HG03558 (cell line): Measurements from ENCODE around the gene SLC10A2.
"Not testable (repeated sequence)": the region's sequence is repeated elsewhere in the genome, so short reads cannot be mapped to it uniquely, and the experiment has no call there.

Source experiments
- ATAC-seq: cut with Tn5 transposase; IDR thresholded peaks from one replicate; pipeline ENCODE4 v1.9.1; 2021; ENCODE audit warnings: moderate number of reproducible peaks; ENCODE audit not compliant: unreplicated experiment; ENCODE audit errors: extremely low read depth

Gene SLC10A2, protein sequence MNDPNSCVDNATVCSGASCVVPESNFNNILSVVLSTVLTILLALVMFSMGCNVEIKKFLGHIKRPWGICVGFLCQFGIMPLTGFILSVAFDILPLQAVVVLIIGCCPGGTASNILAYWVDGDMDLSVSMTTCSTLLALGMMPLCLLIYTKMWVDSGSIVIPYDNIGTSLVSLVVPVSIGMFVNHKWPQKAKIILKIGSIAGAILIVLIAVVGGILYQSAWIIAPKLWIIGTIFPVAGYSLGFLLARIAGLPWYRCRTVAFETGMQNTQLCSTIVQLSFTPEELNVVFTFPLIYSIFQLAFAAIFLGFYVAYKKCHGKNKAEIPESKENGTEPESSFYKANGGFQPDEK

DNA sequence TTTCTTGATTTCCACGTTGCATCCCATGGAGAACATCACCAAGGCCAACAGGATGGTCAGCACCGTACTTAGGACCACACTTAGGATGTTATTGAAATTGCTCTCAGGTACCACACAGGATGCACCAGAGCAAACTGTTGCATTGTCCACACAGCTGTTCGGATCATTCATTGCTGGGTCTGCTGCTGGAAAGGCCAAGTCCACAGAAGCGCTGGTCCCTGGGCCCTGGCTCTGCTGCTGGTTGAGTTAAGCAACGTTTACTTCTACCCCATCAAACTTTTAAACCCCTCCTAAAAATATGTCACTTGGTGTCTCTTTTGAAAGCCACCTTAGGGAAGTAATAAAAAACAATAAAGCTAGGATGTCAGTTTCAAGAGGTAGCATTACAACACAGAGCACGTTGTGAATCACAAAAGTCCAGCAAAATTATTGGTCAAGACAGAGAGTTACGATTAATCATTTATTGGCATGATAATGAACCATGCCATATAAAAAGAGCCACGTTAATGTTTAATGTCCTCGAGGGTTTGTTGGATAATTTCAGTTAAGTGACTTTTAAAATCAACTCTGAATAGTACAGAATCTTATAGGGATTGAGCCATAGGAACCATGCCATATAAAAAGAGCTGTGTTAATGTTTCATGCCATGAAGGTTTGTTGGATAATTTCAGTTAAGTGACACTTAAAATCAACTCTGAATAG, at the start of gene SLC10A2:
Gene SLC10A2 (minus strand): TSS at position 339 of the 702 bp plus-strand sequence. CDS start 168 bp downstream, at position 171.
- no peak for ATAC-seq

DNA sequence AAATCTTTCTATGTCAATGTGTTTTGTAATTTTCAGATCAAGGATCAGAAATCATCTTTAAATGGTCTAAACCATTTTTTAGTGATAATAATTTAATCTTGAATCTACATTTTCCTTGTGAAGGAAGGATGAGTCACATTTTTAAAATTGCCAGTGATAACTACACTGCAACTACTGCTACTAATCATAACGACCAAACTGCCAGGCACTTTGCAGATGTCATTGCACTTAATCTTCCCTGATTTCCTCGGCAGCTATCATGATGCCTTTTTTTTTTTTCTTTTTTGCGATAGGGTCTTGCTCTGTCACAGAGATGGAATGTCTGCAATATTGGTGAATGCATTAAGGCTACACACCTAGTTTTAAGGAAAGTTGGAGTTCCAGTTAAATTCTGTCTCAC, 41.4 kb upstream of the SLC10A2 start:
- ATAC-seq, result no peak

DNA sequence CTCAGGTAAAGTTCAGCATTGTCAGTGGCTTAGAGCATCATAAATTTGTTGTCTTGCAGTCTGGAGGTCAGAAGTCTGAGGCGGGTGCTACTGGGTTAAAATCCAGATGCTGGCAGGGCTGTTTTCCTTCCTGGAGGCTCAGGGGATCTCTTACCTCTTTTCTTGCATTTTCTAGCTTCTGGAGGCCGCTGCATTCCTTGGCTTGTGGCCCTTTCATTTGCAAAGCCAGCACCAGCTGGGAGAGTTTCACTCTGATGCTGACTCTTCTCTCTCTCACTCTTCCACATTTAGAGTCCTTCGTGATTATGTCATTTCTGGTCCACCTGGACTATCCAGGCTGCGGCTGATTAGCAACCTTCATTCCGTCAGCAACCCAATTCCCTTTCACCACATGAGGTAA, 38.1 kb upstream of the SLC10A2 start:
- ATAC-seq, result no peak

DNA sequence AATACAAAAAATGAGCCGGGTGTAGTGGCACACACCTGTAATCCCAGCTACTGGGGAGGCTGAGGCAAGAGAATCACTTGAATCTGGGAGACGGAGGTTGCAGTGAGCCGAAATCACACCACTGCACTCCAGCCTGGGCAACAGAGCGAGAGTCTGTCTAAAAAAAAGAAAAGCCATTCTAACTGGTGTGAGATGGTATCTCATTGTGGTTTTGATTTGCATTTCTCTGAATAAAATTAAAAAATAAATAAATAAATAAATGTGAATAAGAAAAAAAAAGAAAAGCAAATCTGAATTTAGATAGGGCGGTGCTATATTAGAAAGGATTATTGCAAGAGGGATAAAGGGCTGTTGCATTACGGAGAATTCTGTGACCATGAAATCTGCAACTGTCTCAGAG, 37.2 kb upstream of the SLC10A2 start:
- not testable (repeated sequence) for ATAC-seq

DNA sequence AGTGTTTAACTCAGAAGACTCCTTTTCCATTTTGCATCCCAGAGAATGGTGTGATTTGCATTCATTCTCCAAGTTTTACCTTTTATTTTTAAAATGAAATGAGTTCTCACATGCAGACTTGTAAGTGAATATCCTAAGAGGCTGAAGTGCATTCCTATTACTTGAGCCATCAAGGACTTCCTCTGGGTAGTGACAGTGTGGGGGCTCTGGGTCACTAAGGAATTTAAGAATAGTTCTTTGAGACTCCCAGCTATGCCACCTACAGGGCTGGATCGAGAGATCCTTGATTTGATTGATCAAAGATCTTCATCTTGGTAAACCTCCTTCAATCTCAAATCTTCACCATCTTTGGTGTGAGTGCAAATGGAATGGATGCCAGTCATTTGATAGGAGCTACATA, 36.3 kb upstream of the SLC10A2 start:
- no peak for ATAC-seq

DNA sequence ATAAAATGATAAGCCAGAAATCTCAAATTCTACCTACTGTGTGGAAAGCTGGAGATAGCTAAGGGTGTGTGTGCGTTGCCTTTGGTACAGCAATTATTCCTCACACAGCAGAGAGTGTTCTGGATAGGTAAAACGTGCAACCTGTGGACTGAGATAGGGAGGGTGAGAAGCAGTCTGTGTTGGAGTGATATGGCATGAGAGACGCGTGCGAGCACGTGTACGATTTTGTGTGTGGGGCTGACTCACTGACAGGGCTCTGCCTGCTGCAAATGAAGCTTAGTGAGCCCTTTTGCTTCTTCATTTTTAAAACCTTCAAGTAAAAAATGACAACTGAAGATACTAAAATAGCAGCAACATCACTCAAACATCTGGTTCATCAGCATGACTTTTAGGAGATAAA, 35.7 kb upstream of the SLC10A2 start:
- ATAC-seq, result no peak

DNA sequence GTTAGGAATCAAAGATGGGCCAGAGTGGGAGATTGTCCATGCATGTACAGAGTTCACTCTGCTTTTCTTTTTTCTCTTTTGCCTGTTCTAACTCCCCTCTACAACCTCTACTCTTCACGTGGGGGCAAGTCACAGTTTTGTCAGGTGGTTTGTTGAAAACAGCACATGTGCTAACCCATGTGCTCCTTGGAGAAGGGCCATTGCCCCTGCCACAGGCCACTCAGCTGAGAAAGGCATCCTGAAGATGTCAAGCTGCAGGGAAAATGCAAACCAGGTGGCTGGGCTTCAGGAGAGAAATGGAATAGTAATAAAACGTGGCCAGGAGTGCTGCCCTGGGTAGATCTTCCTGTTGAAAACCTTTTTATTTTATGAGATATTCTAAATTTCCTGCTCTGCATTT, 35.3 kb upstream of the SLC10A2 start:
- no peak for ATAC-seq

DNA sequence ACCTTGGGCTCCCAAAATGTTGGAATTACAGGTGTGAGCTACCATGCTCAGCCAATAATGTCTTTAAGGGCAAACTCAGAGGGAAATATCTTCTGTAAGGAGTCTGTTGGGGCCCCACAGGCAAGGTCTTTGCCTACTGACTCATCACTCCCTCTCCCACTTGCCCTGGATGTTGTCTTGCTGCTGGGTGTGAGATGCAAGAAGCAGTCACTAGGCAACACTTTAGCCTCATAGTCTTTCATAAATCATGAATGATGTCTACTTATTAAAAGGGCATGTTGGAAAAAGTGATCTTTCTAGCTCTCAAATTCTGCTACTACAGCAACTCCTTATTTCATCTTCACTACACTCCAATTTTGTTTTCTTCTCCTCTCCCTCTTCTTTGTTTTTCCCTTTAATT, 34.6 kb upstream of the SLC10A2 start:
- ATAC-seq, result no peak

DNA sequence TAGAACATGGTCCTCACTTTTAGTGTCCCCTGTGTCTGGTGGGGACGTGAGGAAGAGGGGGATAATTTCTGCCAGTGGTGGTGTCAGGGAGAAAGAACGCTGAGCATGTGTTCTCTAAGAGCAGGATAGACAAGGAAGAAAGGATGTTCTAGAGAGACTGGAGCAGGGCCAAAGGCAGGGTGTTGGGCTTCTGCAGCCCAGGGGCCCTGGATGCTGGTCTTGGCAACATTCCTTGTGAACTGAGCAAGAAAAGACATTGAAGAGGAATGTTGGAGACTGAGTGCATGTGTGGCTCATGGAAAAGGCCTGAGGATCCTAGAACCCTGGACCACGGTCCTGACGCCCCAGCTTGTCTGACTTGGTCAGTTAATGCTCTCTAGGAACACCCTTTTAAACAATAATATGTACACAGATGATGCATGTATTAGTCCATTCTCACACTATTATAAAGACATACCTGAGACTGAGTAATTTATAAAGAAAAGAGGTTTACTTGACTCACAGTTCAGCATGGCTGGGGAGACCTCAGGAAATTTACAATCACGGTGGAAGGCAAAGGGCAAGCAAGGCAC, 33.6 kb upstream of the SLC10A2 start:
- ATAC-seq, result no peak

DNA sequence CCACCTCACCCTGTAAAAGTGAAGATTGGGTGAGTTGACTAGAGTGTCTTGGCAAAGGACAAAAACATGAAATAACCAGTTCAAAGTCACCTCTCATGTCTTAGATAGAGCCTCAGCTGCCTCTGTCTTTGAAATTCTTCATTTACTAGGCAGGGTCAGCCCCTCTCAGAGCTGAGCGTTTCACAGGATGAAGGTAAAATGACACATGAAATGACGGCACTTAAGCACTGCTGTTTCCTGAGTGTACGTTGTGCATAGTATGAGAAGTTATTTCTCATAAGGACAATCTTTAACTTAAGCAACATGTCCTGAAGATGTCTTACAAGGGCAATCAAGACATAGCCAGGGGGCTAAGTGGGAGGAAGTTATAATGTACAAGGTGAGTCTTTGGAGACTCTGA, 32.3 kb upstream of the SLC10A2 start:
- ATAC-seq, result no peak

DNA sequence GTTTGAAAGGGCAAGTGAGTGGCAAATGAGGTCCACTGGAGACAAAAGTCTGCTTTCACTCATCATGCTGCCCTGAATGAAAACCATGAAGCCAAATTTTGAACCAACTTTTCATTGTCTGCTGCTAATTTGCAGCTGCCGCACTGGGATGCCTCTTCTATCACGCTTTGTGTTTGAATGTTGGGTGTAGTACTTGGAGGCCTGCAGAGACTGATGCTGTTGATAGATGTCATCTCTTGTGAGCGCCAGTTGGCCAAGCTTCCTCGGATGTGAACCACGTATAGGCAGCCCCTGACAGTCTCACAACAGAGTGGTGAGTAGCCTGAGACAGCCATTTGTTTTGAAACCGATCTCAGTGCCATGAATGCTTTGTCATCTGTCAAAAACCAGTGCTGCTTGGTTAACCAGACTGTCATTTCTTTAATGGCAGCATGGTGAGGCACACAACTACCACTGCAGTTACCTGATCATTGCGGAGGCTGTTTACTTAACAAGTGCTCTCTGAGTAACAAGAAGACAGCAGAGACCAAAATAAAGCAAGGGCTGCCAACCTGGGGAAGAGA, 31.2 kb upstream of the SLC10A2 start:
- no peak for ATAC-seq

DNA sequence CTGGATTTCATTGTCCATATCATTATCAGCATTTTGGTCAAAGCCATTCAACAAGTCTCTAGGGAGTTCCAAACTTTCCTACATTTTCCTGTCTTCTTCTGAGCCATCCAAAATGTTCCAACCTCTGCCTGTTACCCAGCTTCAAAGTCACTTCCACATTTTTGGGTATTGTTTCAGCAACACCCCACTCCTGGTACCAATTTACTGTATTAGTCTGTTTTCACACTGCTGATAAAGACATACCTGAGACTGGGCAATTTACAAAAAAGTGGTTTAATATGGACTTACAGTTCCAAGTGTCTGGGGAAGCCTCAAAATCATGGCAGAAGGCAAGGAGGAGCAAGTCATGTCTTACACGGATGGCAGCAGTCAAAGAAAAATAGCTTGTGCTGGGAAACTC, 27.4 kb upstream of the SLC10A2 start:
- ATAC-seq, result not testable (repeated sequence)

DNA sequence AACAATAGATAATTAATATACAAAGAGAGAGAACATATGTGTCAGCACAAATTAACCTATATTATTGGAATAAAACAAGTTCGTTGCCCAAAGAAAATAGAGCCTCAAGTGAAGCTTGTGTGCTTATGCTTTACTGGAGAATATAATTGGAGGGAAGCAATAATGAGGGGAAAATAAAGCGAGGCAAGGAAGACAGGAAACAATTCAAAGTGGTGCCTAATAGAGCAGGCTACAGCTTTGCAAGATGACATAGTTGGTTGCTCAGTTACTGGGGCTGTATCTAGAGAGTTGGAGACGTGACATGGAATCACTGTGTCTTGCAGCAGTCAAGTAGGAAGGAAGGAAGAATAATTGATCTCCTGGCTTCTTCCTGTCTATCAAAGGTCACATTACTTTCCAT, 21.1 kb upstream of the SLC10A2 start:
- no peak for ATAC-seq

DNA sequence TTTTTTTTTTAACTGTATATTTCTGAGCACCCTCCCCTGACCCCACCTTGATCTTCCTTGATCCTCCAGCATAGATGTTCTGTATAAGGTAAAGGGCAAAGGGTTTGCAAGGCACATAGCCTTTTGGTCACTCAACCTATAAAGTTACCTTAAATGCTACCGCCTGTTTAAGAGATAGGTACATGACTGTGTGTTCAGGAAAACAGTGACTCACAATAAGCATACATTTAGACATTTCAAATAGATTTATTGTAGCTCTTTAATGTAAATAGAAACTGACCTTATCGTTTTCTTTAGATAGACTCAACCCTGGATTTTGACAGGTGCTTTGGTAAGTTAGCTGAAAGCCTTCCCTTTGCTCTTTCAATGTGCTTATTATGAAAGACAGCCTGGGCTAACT, 15.2 kb upstream of the SLC10A2 start:
- ATAC-seq, result no peak

DNA sequence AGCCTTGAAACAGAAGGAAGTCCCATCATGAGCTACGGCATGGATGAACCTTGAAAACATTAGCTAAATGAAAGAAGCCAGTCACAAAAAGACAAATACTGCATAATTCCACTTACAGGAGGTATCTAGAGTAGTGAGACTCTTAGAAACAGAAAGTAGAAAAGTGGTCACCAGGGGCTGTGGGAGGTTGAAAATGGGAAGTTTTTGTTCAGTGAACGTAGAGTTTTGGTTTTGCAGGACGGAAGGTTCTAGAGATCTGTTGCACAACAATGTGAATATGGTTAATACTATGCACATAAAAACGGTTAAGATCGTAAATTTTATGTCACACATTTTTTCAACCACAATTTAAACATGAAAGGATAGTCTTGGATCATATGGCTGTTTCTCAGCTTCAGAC, 11.9 kb upstream of the SLC10A2 start:
- peak; percentile 95 for ATAC-seq

DNA sequence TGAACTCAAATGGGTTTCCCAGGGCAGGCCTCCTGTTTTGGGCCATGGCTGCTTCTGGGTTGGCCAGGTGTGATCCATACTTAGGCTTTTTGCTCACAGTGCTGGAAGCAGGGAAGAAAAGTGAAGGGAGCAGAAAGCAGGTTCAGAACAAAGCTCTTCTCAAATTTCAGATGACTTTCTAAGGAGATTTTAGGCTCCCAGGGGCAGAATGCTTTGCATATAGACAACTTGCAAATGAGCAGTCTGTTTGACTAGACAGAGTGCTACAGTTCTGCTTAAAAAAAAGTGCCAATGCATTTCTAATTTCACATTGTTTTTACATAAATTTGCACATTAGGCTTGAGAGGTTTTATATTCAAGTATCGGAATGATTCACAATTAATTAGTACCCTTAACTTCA, 2.6 kb upstream of the SLC10A2 start:
- no peak for ATAC-seq

DNA sequence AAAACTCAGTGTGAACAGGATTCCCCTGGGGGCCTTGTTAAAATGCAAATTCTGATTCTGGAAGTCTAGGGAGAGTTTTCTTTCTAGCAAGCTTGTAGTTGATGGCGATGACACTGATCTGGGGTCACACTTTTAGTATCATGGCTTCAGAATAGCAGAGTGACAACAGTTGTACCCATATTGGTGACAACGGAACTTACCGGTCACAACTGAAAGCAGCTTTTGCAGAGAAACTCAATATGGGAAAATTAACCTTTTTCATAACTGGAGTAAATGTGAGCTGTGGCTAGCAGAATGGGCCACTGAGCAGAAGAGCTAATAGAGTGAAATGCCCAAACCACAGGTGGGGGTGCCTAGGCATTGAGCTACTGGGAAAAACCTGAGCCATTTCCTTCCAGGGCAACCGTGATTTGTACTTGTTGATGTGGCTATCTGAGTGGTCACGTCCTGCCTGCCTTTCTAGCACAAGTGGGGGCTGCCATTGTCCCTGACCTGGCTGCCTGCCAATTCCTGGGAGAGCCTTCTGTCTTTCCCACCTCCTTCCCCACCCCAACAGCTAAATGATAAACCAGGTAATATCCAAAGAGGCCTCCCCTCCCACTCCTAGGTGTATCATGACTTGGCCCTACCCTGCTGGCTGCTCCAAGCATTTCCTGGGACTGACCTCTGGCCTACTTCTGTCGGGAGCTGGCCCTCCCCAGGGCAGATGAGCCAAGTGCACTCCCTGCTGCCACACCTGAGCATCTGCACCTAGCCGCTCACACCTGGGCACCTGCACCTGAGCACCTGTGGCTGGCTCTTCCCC, 1.7 kb upstream of the SLC10A2 start:
- no peak for ATAC-seq

DNA sequence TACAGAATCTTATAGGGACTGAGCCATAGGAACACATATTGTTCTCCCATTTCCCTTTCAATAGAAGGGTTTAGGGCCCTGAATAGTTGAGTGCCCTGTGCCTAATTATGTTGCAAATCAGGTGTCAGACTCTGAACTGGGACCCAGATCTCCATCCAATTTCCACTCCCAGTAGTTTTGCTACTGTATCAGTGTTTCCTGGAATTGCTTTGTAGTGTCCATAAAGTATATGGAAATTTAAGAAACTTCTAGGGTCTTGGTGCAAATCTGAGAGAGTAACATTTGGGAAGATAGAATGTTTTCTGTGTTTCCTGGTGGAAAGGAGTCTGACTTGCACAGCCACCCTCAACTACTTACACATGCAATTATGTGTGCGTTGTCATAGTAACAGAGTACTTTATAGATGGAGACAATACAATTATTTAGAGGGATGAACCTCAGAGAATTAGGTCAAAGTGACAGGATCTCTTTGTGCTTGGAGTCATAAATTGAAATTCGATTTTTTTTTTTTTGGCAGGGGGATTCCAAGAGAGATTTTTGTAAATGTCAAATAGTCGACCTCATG, 646 bp upstream of the SLC10A2 start:
- no peak for ATAC-seq

DNA sequence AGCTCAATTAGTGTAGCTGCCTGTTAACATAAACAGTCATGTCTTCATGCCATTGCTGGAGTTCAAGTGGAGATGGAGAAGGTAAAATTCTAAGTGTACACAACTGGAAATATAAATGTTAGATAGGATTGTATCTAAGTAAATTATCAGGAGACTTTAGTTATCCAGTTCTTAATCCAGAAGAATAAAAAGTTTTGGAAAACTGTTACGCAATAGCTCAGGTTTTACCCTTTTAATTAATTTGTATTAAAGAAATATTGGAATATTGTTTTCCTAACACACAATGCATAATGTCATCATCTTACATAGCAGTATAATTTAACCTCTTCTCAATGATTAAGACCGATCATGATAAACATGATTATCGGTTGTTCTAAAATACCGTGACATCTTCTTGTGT, 2.8 kb downstream of the SLC10A2 start:
- ATAC-seq, result no peak

DNA sequence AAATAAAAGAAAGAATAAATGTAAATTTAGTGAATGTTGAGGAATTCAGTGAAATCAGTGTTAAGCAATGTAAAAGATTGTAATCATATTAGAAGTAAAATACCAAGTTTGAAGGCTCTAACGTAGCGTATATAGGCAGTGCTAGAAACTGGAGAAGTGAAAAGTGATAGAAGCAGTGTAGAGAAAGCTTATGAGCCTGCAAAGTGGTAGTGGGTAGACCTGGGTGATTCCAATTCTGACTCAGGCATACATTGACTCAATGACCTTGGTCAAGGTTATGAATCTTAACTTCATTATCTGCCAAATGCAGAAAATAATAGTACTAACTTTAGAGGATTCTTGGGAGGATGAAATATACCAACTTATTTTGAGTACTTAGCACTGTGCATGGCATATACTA, 4.1 kb downstream of the SLC10A2 start:
- ATAC-seq, result no peak
